Endothelial cell of umbilical vein (primary cell): Measurements from ENCODE around the gene CACNA1F. TPM values are rescaled to one million over a fixed set of nuclear protein-coding genes. Genes with fewer than 3 reads are reported as not detected.

Experiments used
- BruUV-seq: library from RNA; stranded (reverse); fragments of 400-500 nt; replicated peaks from 2 replicates; lab custom pipeline; 2021; lab: Mats Ljungman, UMichigan
- CTCF ChIA-PET: fragments of 300-600, 350-600 bp; sonication (Branson Sonifier 250); formaldehyde crosslinking; loops from one replicate; lab custom pipeline; 2021; ENCODE audit warnings: antibody characterized with exemption, inconsistent platforms; lab: Charles Lee
- POLR2A ChIA-PET: fragments of 300-600, 350-600 bp; sonication (Branson Sonifier 250); formaldehyde crosslinking; loops from one replicate; lab custom pipeline; 2021; ENCODE audit warnings: antibody characterized with exemption, inconsistent platforms; lab: Charles Lee
- DNase-seq: peaks from one replicate; pipeline ENCODE4 v3.0.0-alpha.2; 2011; ENCODE audit warnings: low read depth, low spot score
- FAIRE-seq: peaks from 2 replicates; lab custom pipeline; 2011; peaks lifted over from hg19 to GRCh38; lab: Jason Lieb, UNC
- H2AFZ ChIP-seq: 2 replicates; pipeline ENCODE4 v1.6.0; 2012; ENCODE audit warnings: low read depth, low read length, control low read depth, inconsistent platforms
- H3K27ac ChIP-seq: 2 replicates; pipeline ENCODE4 v1.5.1; 2011; ENCODE audit warnings: low read depth, mild to moderate bottlenecking, control low read depth, low read length, moderate library complexity; ENCODE audit not compliant: insufficient read depth
- H3K27me3 ChIP-seq, 2 experiments: 2 replicates each; pipeline versions ENCODE4 v1.6.0 to v1.6.1; 2011; ENCODE audit warnings: low read length in 2 of 2, mixed read lengths in 1 of 2; ENCODE audit not compliant: control insufficient read depth in 2 of 2, insufficient read depth in 2 of 2
- H3K36me3 ChIP-seq, 2 experiments: 2 replicates in 1 of 2; 3 replicates in 1 of 2; pipeline ENCODE4 v1.5.1; 2011; ENCODE audit warnings: low read length in 2 of 2, mild to moderate bottlenecking in 1 of 2, moderate library complexity in 1 of 2; ENCODE audit not compliant: control insufficient read depth in 2 of 2, insufficient read depth in 2 of 2; ENCODE audit errors: extremely low read depth in 1 of 2
- H3K4me1 ChIP-seq: 3 replicates; pipeline ENCODE4 v1.5.1; 2011; ENCODE audit warnings: mild to moderate bottlenecking, low read length; ENCODE audit not compliant: control insufficient read depth, insufficient read depth; ENCODE audit errors: extremely low read depth
- H3K4me2 ChIP-seq: 2 replicates; pipeline ENCODE4 v1.6.1; 2011; ENCODE audit warnings: low read length, control low read depth, mixed read lengths; ENCODE audit not compliant: insufficient read depth
- H3K4me3 ChIP-seq, 3 experiments: fragments of 200-600 bp in 1 of 3; sonication (generic), shearing (Covaris generic) in 1 of 3; replicated peaks in 1 of 3; 2 replicates each; pipeline ENCODE4 v1.5.1; 2011 to 2016; ENCODE audit warnings: control low read depth in 3 of 3, low read length in 3 of 3, mild to moderate bottlenecking in 2 of 3, inconsistent platforms in 1 of 3, low read depth in 1 of 3, moderate library complexity in 1 of 3; ENCODE audit not compliant: insufficient read depth in 1 of 3
- H3K79me2 ChIP-seq: 2 replicates; pipeline ENCODE4 v1.6.0; 2012; ENCODE audit warnings: low read length, inconsistent platforms; ENCODE audit not compliant: control insufficient read depth, insufficient read depth
- H3K9ac ChIP-seq: replicated peaks from 2 replicates; pipeline ENCODE3; 2011; ENCODE audit warnings: low read length, control low read depth; ENCODE audit not compliant: insufficient read depth; ENCODE audit errors: extremely low read depth
- H3K9me1 ChIP-seq: replicated peaks from 3 replicates; pipeline ENCODE4 v1.6.0; 2011; ENCODE audit warnings: mild to moderate bottlenecking, low read length; ENCODE audit not compliant: control insufficient read depth, insufficient read depth; ENCODE audit errors: extremely low read depth
- H3K9me3 ChIP-seq: replicated peaks from 2 replicates; pipeline ENCODE4 v1.5.1; 2012; ENCODE audit warnings: low read length, inconsistent platforms; ENCODE audit not compliant: control insufficient read depth, insufficient read depth
- H4K20me1 ChIP-seq: replicated peaks from 2 replicates; pipeline ENCODE3; 2011; ENCODE audit warnings: mild to moderate bottlenecking, low read length; ENCODE audit not compliant: control insufficient read depth, insufficient read depth; ENCODE audit errors: extremely low read depth
- MYC ChIP-seq: IDR thresholded peaks from one replicate; pipeline ENCODE4 v1.6.1; 2011; ENCODE audit warnings: mild to moderate bottlenecking, low read depth, low read length
- POLR2A ChIP-seq: IDR thresholded peaks from 2 replicates; pipeline ENCODE4 v1.6.1; 2012; ENCODE audit warnings: low read depth, mild to moderate bottlenecking, control low read depth, low read length
- POLR2AphosphoS5 ChIP-seq: IDR thresholded peaks from 2 replicates; pipeline ENCODE4 v1.6.1; 2012; ENCODE audit warnings: low read depth, mild to moderate bottlenecking, control low read depth, low read length, moderate library complexity; ENCODE audit not compliant: insufficient read depth
- dilution Hi-C: fragments of 300-500 bp; cut with MboI; formaldehyde crosslinking; loops from one replicate; pipeline ENCODE4 v1.15.0; 2019; ENCODE audit warnings: low sequenced_read_pairs; ENCODE audit not compliant: extremely low pct_ligation_motif_present
- intact Hi-C: fragments of 100-400 bp; cut with micrococcal nuclease; formaldehyde crosslinking; loops from one replicate; pipeline ENCODE4 v1.10.0; 2022
- polyA plus RNA-seq, 4 experiments: library from polyadenylated mRNA; depleted of rRNA in 3 of 4; stranded (reverse) in 3 of 4; unstranded in 1 of 4; fragments of >200 nt; gene quantifications; 2 replicates each; pipeline versions ENCODE4 v1.2.1 to v1.2.3, GENCODE V29; 2011 to 2012; ENCODE audit warnings: missing spikeins in 1 of 4
- total RNA-seq: library from RNA; stranded (reverse); gene quantifications from 2 replicates; pipeline ENCODE4 v1.2.3, GENCODE V29; 2021
- TF ChIP-seq, protein P1 (sequence below): IDR thresholded peaks from 2 replicates; pipeline ENCODE4 v1.6.1; 2011; ENCODE audit not compliant: insufficient read depth, insufficient read length
- TF ChIP-seq, protein P2 (sequence below), 2 donors: IDR thresholded peaks; 1 replicate in 1 of 2; 2 replicates in 1 of 2; pipeline ENCODE4 v1.5.1; 2011; ENCODE audit warnings: low read length in 2 of 2, mild to moderate bottlenecking in 2 of 2, moderate library complexity in 2 of 2, control low read depth in 1 of 2, inconsistent platforms in 1 of 2, low read depth in 1 of 2; ENCODE audit not compliant: insufficient read depth in 1 of 2; ENCODE audit errors: extremely low read depth in 1 of 2

The CACNA1F gene
- total and polyA plus RNA-seq, 2 donors (not counting 3 experiments of a cell fraction or from before 2014, with no cell fraction given) = not detected

DNA sequence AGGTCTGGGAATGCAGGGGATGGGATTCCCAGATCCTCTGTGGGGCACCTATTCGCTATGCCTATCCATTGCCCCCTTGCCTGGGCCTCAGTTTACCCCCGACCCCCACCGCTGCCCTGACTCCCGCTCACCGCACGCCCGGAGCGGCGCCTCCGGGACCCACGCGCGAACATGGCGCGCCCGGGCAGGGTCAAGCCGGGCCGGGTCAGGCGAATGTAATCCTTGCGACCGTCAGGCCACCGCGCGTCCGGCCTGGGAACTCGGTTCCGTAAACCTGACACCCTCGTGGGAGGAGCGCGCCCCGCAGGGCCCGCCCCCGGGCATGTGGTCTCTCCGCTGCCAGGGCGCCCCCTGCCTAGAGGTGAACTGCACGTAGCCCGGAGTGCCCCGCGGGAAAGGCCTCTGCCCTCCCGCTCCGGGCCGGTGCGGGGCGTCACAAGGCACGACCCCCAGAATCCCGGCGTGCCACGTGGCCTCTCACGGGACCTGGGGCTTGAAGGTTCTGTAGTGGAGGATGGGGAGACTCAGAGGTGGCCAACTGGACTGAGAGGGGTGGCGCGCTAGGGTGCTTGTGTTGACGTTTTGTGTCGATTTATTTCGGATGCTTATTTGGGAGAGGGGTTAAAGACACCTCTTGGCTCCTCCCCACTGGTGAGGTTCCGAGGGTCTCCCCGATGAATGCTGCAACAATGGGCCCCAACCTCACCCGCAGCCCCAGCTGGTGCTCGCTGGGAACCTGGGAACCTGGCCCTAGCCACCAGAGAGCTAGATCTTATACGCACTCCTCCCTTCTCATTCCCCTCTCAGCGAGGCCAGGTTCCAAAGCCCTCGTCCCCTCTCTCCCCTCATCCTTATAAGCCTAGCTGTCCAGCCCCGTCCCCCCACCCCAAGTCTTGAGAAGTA is 46.8 kb downstream of the CACNA1F start, which contains the start of gene PRICKLE3:
PRICKLE3 (minus strand) TSS at position 249 of the 903 bp plus-strand sequence; CDS start at position 173, 76 bp downstream.
- TF ChIP-seq, protein P1, sequence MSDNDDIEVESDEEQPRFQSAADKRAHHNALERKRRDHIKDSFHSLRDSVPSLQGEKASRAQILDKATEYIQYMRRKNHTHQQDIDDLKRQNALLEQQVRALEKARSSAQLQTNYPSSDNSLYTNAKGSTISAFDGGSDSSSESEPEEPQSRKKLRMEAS = no peak
- TF ChIP-seq, protein P2, sequence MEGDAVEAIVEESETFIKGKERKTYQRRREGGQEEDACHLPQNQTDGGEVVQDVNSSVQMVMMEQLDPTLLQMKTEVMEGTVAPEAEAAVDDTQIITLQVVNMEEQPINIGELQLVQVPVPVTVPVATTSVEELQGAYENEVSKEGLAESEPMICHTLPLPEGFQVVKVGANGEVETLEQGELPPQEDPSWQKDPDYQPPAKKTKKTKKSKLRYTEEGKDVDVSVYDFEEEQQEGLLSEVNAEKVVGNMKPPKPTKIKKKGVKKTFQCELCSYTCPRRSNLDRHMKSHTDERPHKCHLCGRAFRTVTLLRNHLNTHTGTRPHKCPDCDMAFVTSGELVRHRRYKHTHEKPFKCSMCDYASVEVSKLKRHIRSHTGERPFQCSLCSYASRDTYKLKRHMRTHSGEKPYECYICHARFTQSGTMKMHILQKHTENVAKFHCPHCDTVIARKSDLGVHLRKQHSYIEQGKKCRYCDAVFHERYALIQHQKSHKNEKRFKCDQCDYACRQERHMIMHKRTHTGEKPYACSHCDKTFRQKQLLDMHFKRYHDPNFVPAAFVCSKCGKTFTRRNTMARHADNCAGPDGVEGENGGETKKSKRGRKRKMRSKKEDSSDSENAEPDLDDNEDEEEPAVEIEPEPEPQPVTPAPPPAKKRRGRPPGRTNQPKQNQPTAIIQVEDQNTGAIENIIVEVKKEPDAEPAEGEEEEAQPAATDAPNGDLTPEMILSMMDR (IDR thresholded peaks at IDR 0.05; ENCODE audit: extremely low read depth in 1 of 2, insufficient read depth in 1 of 2, low read depth in 1 of 2, low read length in 2 of 2) = peak; percentile 26 to 40
- peak; percentile 24 for TF ChIP-seq POLR2A
- no peak for TF ChIP-seq MYC
- peak; percentile 31 for TF ChIP-seq POLR2AphosphoS5
- no TSS peak for BruUV-seq
- peak; percentile 83 for FAIRE-seq
- intact Hi-C loops (no loop called here), dilution Hi-C loops (no loop called here)
- Histone ChIP-seq H3K36me3 (peaks cover 0 to 2% of the 10 kb centered on the region in 2 experiments), H3K9me1 (no peaks in the 10 kb centered on the region), H3K9ac (peak within 1 kb of the TSS; percentile 62), H3K9me3 (no peaks in the 10 kb centered on the region), H2AFZ (peak within 1 kb of the TSS; percentile 58), H3K27me3 (no peaks in the 10 kb centered on the region), H4K20me1 (no peaks in the 10 kb centered on the region), H3K4me1 (peaks cover 14% of the 10 kb centered on the region), H3K4me3 (peak within 1 kb of the TSS; percentile 59 to 75 (median 63)), H3K79me2 (no peaks in the 10 kb centered on the region), H3K27ac (peak within 1 kb of the TSS; percentile 15), H3K4me2 (peak within 1 kb of the TSS; percentile 69)
- ChIA-PET CTCF (no interaction called here), POLR2A (no interaction called here)
- DNase-seq = peak; percentile 55
